ENCODE measurements around the gene EFHC1.

Gene EFHC1

DNA sequence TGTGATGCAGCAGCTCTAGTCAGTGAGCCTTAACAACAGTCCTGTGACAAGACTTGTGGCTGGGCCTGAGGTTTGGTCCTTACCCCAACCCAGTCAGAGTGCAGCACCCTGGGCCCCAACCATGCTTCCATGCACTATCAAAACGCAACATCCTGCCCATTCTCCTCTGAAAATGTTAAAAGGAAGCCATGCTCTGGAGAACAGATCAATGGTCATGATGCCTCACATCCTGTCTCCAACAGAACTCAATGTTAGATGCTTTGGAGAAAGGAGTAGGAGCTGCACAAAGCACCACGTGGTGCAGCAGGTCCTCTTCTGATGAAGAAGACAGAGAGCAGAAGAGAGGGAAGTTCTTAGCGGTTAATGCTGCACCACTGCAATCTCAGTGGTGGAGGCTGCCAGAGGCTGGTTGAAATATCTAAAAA is 114.8 kb downstream of the EFHC1 start:
- TF ChIP-seq SIN3A (IDR thresholded peaks at IDR 0.05; ENCODE audit: borderline replicate concordance, insufficient read depth, low read length): no peak
- TF ChIP-seq, protein P1, sequence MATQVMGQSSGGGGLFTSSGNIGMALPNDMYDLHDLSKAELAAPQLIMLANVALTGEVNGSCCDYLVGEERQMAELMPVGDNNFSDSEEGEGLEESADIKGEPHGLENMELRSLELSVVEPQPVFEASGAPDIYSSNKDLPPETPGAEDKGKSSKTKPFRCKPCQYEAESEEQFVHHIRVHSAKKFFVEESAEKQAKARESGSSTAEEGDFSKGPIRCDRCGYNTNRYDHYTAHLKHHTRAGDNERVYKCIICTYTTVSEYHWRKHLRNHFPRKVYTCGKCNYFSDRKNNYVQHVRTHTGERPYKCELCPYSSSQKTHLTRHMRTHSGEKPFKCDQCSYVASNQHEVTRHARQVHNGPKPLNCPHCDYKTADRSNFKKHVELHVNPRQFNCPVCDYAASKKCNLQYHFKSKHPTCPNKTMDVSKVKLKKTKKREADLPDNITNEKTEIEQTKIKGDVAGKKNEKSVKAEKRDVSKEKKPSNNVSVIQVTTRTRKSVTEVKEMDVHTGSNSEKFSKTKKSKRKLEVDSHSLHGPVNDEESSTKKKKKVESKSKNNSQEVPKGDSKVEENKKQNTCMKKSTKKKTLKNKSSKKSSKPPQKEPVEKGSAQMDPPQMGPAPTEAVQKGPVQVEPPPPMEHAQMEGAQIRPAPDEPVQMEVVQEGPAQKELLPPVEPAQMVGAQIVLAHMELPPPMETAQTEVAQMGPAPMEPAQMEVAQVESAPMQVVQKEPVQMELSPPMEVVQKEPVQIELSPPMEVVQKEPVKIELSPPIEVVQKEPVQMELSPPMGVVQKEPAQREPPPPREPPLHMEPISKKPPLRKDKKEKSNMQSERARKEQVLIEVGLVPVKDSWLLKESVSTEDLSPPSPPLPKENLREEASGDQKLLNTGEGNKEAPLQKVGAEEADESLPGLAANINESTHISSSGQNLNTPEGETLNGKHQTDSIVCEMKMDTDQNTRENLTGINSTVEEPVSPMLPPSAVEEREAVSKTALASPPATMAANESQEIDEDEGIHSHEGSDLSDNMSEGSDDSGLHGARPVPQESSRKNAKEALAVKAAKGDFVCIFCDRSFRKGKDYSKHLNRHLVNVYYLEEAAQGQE (IDR thresholded peaks at IDR 0.05; ENCODE audit: insufficient read depth in 1 of 2, low read depth in 2 of 2, low read length in 2 of 2): no peak
- TF ChIP-seq TAF1 (IDR thresholded peaks at IDR 0.05; ENCODE audit: borderline replicate concordance, insufficient read depth, low read length): no peak
- TF ChIP-seq POLR2AphosphoS5 (IDR thresholded peaks at IDR 0.05; ENCODE audit: low read depth, low read length): no peak
- TF ChIP-seq FOXP2 (optimal IDR thresholded peaks at IDR 0.05; ENCODE audit: borderline replicate concordance, extremely low read depth, extremely low read length, insufficient read depth): no peak

DNA sequence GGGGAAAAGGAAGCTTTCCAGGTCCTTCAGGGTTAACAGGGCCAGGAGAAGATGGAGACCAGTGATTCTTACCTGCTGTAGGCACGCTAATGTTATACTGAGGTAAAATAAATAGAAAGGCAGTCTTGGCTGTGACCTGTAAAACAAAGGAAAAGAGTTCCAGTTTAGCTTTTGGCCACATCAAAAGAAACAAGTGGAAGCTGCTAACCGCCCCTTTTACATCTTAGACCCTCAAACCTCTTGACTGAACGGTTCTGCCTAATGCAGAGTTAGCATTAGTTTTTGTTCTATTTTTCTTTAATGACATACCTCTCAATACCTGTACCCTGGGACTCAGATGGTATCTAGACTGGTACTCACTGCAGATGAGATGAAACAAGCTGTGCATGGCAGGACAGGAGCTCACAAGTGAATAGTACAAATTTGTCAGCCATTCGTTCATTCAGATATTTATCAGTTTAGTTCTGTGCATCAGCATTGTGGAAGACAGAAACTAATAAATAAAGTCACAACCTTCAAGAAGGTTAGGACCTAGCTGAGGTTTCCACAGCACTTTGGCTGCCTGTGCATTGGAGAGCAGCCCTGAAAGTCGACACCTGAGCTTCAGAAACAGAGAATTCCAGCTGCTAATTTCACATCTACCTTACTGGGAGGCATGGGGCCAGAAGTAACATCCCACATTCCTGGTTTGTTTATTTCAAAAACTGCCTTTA is 115.7 kb downstream of the EFHC1 start:
- TF ChIP-seq FOXP2 (optimal IDR thresholded peaks at IDR 0.05; ENCODE audit: borderline replicate concordance, extremely low read depth, extremely low read length, insufficient read depth) (no peak), SIN3A (IDR thresholded peaks at IDR 0.05; ENCODE audit: borderline replicate concordance, insufficient read depth, low read length) (no peak), POLR2AphosphoS5 (IDR thresholded peaks at IDR 0.05; ENCODE audit: low read depth, low read length) (no peak), TAF1 (IDR thresholded peaks at IDR 0.05; ENCODE audit: borderline replicate concordance, insufficient read depth, low read length) (no peak)
- TF ChIP-seq, protein P1 (IDR thresholded peaks at IDR 0.05; ENCODE audit: insufficient read depth in 1 of 2, low read depth in 2 of 2, low read length in 2 of 2): no peak

DNA sequence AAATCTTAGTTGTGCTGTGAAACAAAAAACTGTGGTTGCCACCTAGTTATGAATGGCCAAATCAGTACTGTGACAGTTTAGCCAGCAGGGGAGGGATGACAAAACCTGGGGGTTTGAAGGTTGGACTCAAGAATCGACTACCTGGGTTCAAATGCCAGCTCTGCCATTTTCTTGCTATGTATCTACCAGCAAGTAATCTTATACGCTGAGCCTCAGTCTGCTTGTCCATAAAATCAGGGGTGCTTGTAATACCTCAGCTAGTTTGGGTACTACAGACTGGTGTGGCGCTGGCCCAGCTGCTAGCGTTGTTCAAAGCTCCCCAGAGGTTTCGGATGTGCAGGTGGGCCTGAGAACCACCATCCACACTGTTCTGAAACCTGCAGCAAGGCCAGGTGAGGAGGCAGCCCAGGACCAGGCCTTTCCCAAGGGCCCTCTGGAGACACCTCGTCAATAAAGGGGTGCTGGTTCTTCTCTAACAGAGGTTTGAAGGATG is 116.3 kb downstream of the EFHC1 start:
- TF ChIP-seq FOXP2 (optimal IDR thresholded peaks at IDR 0.05; ENCODE audit: borderline replicate concordance, extremely low read depth, extremely low read length, insufficient read depth) (no peak), SIN3A (IDR thresholded peaks at IDR 0.05; ENCODE audit: borderline replicate concordance, insufficient read depth, low read length) (no peak), POLR2AphosphoS5 (IDR thresholded peaks at IDR 0.05; ENCODE audit: low read depth, low read length) (no peak), TAF1 (IDR thresholded peaks at IDR 0.05; ENCODE audit: borderline replicate concordance, insufficient read depth, low read length) (no peak)
- TF ChIP-seq, protein P1 (IDR thresholded peaks at IDR 0.05; ENCODE audit: insufficient read depth in 1 of 2, low read depth in 2 of 2, low read length in 2 of 2): no peak

DNA sequence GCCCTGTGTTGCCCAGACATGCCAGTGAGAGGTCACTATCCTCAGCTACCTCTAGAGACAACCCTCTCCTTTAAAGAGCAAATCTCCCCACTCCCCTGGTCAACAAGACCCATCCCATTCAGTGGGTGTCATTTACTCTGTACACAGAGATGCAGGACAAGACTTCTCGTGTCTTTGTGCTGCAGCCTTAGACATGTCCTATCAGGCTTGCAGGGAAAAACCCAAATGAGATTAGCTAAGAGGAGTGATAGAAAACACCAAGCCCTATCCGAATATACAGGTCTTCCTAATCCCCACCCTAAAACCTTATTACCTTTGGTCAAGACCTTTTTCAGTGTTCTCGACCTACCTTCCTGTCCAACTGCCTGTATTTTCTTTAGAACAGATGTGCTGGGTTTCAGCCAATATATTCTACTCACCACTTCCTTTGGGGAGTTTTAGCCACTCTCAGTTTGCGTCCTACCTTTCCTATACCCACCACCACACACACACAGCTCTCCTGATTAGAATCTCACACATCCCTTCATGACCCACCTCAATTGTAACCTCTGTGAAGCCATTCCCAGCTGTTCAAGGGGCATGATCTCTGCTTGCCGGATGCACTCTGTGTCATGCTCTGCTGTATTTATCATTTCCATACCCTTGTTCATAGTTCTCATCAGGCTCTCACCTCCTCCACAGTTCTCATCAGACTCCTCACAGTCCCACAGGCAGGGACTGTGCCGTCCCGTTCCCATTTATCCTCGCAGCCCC is 117.0 kb downstream of the EFHC1 start:
- TF ChIP-seq POLR2AphosphoS5 (IDR thresholded peaks at IDR 0.05; ENCODE audit: low read depth, low read length): no peak
- TF ChIP-seq, protein P1 (IDR thresholded peaks at IDR 0.05; ENCODE audit: insufficient read depth in 1 of 2, low read depth in 2 of 2, low read length in 2 of 2): 0 out of 4 replicates have a peak, but pooled peaks of 1 of the 2 experiments have one; percentile 3
- no peak for TF ChIP-seq FOXP2 (optimal IDR thresholded peaks at IDR 0.05; ENCODE audit: borderline replicate concordance, extremely low read depth, extremely low read length, insufficient read depth)
- 0 out of 2 replicates have a peak, but pooled peaks have one; percentile 27 for TF ChIP-seq TAF1 (IDR thresholded peaks at IDR 0.05; ENCODE audit: borderline replicate concordance, insufficient read depth, low read length)
- no peak for TF ChIP-seq SIN3A (IDR thresholded peaks at IDR 0.05; ENCODE audit: borderline replicate concordance, insufficient read depth, low read length)
